HG02571 (cell line): ENCODE measurements around the gene ALPI.

Experiments
- ATAC-seq: cut with Tn5 transposase; IDR thresholded peaks from one replicate; pipeline ENCODE4 v1.9.1; 2021; ENCODE audit warnings: mild to moderate bottlenecking, moderate library complexity; ENCODE audit not compliant: unreplicated experiment

ALPI gene

DNA sequence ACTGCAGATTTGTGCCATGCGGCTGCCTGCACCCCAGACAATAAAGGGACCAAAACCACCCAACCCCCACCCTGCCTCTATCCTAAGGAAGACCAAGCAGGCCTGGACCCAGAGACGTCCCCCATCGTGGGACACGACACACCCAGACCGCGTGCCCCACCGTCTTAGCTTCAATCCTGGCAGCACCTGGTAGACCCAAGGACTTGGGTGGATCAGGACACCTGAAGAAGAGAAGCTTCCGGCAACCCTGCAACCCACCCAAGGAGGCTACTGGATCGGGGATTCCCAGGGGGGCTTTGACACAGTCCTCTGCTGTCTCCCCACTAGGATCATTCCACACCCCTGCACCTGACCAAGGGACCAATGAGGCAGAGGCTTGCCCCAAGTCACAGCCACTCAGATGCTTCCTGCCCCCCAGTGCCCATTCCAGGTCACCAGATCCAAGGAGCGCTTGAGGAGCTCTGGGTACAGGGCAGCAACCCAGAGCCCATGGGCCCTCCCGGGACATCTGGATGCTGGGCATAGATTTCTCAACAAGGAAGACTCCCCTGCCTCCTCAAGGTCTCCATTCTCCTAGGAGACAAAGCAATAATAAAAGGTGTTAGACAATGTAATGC, 3.6 kb downstream of the ALPI start:
- no peak for ATAC-seq

DNA sequence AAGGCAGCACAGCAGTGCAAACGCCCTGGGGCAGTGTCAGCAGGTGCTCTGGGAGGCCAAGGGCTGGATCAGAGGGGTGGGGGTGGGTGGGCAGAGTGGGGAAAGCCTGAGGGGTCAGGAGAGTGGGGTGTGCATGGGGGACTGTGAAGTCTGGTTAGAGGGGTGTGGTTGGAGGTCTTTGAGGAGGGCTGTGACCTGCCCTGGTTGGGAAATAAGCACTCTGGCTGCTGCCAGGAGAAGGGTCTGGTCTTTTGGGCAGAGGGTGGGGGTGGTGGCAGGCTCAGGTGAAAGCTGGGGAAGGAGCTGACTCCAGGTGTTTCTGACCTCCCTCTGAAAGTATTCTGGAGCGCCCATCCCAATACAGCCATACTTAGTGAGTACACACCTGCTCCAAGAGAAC, 4.2 kb downstream of the ALPI start:
- no peak for ATAC-seq

DNA sequence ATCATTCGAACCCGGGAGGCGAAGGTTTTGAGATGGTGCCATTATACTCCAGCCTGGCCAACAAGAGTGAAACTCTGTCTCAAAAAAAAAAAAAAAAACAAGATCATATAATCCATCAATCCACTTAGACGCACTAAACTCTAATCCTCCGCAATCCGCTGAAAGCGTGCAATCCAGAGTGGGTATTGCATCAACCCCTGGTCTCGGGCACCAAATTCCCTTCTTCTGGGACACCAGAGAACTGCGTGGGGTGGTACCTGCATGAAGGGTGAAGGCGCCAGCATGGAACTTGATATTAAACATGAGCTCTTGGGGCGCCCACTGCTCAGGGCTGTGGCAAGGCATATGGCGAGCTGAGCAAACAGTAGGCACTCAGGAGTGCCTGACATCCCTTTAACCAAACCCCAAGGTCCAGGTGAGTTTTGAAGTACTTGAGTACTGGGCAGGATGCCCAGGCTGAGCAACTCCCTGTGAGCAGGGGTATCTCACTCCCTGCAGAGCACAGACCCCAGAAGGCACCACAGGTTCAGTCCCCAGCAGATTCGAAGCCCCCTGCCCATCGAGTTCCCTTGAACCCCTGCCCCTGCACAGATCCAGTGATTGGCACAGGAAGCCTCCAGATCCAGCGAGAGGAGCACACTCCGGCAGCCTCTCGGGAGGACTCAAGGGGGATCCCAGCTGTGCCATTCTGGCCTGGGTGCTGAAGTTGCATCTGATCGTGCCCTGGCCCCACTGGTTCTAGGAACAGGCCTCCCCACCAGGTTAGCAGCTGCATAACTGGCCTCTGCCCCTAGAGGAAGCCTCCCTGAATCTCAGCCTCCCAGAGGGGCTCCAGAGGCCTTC, 8.0 kb downstream of the ALPI start:
- ATAC-seq, result no peak

DNA sequence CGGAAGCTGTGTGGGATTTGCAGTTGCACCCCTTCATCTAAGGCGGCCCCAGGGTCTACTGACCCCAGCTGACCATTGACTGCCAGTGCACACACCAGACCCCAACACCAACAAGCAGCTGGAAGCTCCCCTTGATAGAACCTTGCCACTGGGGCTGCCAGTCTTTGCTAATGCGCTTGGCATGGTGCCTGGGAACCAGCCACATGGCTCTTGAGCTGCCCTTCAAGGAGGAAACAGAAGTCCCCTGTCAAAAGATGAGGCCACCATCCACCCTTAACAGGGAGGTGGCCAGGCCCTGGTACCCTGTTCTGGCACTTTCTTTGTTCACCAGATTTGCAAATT, 8.6 kb downstream of the ALPI start:
- no peak for ATAC-seq

DNA sequence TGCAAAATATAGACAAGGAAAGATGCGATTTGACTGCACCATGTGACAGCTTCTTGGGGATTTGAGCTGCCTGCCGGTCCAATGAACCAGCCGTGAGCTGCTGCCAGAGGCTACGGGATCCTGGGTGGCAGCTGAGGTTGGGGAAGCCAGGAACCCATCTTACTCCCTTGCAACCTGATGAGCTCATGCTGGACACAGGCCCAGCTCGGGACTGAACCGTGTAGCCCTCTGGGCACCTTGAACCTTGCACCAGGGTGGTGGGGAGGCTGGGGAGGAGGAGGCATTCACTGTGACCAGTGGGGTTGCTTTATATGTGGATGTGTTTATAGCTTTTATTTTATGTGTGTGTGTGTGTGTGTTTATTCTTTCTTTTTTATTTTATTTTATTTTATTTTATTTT, 9.1 kb downstream of the ALPI start:
- ATAC-seq, result no peak

DNA sequence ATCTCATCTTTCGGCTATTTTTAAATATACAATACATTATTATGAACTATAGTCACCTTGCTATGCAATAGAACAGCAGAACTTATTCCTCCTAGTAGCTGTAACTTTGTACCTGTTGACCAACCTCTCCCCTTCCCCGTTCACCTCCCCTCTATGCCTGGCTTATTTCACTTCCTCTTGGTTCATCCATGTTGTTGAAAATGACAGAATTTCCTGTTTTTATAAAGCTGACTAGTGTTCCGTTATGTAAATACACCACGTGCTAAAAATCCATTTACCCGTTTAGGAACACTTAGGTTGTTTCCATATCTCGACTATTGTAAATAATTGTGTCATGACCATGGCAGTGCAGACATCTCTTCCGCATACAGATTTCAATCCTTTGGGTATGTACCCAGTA, 10.3 kb downstream of the ALPI start:
- ATAC-seq, result no peak

DNA sequence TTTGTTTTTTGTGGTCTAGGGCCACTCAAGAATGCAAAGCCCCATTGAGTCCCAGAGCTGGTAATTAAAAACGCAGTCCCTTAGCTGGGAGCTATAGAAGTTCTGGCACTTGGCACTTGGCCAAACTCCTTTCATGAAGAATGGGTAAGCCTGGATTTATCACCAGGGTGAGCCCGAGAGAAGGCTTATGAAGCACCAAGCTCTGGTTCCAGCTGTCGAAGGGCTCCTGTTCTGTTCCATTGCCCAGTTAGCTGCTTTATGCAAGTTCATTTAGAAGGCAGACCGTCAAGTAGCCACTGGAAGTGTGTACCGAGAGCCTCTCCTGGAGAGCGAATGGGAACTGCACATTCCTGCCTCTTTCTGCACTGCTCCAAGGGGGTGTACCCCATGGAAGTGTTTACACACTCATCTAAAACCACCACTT, 17.5 kb downstream of the ALPI start:
- no peak for ATAC-seq

DNA sequence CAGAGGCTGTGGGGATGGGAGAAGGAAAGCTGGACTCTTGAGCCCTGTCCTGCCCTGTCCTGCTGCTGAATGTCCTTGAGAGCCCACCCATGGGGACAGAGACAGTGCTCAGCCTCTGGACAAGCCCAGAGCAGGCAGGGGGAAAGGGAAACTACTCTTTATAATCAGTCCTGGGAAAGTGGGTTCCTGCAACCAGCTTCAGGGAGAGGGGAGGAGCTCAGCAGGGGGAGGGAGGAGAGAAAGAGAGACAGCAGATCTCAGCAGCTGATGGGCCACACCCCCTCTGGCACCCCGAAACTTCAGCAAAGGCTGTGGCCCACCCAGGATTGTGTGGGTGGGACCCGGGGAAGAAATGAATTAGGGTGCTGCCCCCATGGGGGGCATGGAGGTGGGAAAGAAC, 20.1 kb downstream of the ALPI start:
- ATAC-seq, result no peak

DNA sequence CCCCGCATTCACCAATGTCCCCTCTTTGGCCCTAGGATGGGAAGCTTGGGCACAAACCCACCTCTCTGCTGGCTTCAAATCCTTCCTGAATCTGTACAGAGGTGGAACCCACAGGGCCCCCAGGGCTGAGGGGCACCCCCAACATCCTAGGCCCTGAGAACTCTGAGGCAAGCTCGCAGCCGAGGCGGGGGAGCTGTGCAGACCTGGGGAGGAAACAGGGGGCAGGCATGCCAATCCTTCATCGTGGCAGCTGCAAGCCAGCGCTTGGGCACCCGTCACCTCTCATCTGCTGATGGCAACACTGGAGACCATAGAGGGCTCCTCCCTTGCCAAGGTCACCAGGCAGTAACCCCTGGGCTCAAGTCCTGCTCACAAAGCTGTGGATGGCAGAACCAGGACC, 20.8 kb downstream of the ALPI start:
- ATAC-seq, result no peak

DNA sequence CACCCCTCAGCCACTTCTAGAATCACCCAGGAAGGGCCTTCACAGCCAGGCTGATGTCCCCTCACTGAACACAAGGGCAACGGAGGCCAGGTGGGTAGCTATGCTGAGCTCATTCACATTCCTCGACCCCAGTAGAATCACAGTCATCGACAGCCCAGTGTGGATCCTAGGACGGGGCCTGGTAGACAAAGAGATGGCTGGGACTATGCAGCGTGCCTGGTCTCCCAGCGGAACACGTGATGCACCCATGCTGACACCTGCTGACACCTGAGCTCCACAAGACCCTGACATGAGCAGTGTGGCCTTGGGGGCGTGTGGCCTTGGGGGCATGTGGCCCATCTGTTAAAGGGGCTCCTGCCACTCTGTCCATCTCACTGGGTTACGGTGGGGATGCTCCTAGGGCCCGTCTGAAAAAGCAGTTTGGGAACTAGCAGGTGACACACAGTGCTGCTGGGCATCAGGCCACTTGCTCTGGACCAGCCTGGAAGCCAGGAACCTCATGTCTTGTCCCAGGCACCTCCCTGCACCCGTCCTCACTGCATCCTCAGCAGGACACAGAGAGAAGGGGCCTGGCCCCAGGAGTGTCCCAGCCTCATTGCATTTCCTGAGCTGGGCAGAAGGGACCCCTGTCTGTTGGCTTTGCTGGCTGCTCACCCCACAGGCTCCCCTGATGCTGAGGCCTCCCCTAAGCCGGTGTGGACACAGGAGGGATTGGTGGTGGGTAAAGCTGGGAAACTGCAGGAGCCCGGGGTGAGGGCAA, 22.0 kb downstream of the ALPI start:
- ATAC-seq, result no peak

DNA sequence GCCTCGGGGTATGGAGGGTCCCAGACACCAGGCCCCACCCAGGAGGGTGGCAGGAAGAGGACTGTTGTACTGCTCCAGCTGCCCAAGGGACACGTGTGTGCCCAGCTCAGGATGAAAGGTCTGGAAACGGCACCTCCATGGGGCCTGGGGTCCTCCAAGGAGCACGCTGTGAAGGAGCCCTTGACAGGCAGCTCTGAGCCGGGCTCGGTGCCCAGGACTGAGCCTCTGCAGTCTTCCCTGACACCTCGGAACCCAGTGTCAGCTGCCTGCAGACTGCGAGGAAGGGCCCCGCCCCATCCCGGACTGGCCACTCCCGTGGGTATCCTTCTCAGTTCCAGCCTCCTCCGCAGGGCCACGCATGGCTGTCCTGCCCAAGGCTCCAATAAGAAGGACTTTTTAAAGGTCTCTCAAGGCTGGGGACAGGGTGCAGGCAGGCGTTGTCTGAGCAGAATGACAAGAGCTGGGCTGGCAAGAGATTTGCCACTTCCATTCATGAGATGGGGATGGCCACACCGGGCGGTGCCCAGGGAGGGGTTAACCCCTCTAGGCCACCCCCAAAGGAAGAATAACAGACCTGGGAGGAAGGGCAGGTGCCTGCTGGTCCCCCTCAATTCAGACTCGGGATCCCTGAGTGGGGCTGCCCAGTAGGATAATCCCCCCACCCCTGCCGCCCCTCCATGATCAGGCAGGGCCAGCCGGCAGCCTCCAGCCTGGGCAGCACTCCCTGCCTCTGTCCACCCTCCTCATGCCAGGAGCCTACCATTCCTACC, 22.8 kb downstream of the ALPI start:
- no peak for ATAC-seq

DNA sequence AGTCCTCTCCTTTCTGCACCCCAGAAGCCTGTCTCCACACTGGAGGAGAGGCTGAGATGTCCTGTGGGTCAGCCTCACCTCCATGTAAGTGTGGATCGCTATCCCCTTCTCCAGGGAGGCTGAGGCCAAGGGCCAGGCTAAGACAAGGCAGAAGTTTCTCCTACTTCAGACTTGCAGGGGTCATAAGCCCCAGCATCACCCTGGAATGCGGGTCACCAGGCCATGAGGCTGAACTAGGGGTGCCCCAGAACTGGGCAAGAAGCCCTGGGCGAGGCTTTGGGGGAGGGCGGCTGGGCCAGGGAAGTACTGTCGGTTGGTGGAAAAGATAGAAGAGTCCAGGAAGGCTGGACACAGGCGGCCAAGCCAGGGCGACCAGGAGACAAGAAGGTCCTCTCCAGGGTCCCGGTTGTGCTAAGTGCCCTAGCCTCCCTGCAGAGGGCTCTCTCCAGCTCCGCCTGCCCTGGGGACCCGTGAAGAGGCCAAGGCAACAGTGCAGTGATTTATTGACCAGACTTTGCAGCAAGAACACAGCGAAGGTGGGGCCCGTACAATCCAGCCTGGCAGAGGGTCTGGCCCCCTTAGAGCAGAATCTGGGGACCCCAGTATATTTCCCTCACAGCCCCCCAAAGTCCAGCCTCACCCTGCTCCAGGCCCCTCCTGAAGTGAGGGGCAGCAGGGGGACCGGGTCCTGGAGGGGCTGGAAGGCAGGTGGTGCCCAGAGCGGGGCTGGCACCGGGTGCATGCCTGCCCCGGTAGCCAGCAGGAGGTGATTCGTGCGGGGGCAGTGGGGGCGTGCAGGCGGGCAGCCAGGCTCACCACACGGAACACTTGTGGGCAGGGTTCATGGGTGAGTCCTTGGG, 23.6 kb downstream of the ALPI start:
- no peak for ATAC-seq

DNA sequence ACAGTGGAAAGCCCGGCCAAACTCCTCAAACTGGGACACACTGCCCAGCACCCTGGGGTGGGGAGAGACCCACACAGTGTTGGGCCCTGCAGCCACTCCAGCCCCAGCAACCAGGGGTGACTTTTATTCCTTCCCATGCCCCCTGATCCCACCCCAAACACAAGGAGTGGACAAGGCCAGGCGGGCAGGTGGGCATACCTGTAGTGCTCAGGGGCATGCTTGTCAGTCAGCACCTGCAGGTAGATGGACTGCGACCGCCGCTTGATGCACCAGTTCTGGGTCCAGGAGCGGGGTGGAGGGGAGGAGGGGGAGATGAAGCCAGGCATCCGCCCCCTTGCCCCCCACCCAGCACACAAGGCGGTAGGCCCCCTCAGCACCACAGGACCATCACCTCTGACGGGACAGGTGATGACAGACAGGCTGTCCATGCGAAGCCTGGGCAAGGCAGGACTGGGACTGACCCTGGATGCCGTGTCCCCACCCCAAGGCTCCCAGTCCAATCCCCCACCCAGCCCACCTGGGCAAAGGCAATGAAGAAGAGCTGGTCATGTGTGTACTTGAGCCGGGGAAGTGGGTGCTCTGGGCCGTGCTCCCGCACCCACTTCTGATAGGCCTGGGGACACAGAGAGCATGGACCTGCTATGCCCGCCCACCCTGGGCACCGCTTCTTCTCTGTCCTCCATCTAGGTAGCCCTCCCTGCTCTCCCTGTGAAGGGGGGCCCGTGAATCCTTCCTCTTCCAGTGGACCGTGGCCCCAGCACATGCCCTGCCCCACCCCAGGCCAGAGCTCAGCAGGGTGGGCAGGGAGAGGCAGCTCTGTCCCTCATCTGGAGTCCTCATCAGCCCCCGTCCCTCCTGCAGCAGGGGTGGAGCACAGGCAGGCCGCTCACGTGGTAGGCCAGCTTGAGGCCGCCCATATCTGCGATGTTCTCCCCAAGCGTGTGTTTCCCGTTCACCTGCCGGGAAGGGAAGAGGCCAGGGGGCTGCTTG, 24.5 kb downstream of the ALPI start:
- ATAC-seq, result no peak

DNA sequence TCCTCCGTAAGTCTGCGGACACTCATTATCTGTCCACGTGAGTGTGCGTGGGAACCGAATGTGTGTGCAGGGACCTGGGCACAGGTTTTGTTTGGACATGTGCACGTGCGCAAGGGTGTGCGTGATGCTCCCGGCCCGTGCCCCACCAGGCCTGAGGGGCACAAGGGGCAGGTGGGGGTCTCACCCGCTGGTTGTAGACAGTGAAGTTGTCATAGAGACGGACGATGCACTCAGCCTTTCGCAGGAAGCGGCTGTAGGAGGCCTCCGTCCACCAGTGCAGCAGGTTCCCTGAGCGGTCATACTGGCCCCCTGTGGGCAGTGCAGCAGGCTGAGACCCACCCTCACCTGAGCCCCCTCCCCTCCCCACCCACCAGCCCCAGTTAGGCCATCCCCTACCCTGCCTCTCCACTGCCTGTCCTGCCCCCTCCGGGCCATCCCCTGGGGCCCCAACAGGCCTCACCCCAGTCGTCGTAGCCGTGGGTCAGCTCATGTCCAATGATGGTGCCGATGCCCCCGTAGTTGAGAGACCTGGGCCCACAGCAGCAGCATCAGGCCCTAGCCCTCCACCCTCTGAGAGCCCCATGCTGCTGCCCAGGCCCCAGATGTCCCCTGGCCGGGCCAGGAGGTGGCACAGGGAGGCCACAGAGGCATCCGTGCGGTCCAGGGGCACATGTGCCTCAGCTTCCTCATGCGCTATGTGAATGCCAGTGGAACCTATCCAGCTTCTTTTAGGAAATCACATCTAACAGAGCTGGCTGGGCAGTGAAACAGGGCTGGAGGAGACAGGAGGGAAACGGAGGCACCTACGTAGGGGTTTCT, 25.6 kb downstream of the ALPI start:
- no peak for ATAC-seq

DNA sequence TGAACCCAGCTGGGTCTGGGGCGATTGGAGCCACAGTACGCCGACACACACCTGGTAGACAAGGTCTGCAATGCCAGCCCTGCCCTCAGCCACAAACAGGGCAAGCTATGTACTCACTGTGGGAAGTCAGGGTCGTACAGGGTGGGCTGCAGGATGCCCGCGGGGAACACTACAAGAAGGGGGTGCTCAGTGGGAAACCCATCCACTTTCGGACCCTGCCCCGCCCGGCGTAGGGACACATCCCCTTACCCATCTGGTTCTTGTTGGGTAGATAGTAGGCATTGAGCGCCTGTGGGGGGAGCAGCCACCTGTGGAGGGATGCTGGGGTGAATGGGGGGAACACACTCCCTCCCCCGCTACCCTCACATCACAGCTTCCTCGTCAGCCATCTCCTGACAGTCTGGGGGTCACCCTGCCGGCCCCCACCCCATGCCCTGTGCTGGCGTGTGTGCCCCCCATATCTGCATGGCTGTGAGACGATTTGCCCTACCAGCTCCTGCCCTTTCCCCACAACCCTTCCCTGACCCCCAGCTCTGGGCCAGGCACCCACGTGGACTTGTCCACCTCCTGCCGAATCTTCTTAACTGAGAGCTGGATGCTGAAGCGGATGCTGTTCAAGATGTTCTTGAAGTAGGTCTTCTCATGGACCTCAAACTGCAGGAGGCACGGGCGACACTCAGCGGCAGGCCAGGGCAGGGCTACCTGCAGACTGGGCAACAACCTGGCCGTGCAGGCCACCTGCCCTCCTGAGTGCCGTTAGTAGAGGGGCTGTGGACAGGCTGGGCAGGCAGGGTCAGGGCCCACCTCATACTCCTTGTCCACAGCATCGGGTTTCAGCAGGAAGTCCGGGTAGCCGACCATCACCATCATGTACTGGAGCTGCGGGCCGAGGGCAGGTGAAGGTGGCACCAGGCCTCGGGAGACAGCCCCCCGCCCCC, 26.6 kb downstream of the ALPI start:
- no peak for ATAC-seq

DNA sequence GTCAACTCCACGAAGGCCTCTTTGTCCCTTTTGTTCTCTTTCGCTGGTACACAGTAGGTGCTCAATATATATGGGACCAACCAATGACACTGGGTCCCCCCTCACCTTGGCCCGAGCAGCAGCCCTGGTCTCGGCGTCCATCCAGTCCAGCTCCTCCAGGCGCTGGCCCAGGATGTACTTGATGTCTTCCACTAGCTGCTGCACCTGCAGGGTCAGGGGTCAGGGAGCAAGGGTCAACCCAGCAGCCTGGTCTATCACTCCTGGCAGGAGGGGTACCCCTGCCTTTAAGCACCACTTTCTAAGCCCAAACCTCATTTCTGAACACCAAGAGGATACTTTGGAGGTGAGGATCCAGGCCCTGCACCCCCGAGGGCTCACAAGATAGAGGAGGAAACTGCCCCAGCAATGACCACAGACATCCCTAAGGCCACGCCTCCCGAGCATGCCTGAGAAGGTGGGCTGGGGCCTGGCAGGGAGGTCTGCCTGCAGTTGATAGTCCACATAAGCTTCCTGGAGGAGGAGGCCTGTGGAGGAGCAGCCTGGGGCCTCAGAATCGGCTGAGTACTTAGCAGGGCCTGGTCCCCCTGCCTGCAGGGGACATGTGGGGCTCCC, 27.5 kb downstream of the ALPI start:
- no peak for ATAC-seq
